GM18505 (cell line): ENCODE data around the gene HPS6.

Source experiments
- ATAC-seq: cut with Tn5 transposase; IDR thresholded peaks from one replicate; pipeline ENCODE4 v1.9.1; 2021; ENCODE audit not compliant: unreplicated experiment
- POLR2A ChIP-seq: IDR thresholded peaks from 4 replicates; pipeline ENCODE4 v1.6.1; 2011; ENCODE audit warnings: borderline replicate concordance; ENCODE audit not compliant: insufficient read depth, insufficient read length; ENCODE audit errors: extremely low read depth

Gene HPS6

GRCh38 chr10:102064503-102064867 lies 664 bp upstream of the HPS6 start:
- TF ChIP-seq POLR2A = no peak
- no peak for ATAC-seq

- TF ChIP-seq POLR2A = no peak
- peak; percentile 37 for ATAC-seq
These were observed 631 bp downstream of the HPS6 start for GRCh38 chr10:102065561-102066398.

DNA sequence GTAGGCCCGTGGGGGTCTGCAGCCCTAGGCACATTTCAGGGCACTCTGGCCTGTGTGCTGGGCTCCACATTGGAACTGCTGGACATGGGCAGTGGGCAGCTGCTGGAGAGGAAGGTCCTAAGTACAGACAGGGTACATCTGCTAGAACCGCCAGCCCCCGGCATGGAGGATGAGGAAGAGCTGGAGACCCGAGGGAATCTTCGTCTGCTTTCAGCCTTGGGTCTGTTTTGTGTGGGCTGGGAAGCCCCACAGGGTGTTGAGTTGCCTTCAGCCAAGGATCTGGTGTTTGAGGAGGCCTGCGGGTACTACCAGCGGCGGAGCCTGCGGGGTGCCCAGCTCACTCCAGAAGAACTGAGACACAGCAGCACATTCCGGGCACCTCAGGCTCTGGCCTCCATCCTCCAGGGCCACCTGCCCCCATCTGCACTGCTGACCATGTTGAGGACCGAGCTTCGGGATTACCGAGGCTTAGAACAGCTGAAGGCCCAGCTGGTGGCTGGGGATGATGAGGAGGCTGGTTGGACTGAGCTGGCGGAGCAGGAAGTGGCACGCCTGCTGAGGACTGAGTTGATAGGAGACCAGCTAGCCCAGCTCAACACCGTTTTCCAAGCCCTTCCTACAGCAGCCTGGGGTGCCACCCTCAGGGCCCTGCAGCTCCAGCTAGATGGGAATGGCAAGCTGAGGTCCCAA lies 1.4 kb downstream of the HPS6 start:
- no peak for TF ChIP-seq POLR2A
- no peak for ATAC-seq

GRCh38 chr10:102067091-102067916 lies 2.2 kb downstream of the HPS6 start:
- no peak for TF ChIP-seq POLR2A
- ATAC-seq = no peak

- no peak for TF ChIP-seq POLR2A
- ATAC-seq = no peak
These were observed 3.1 kb downstream of the HPS6 start for GRCh38 chr10:102068216-102068615.

DNA sequence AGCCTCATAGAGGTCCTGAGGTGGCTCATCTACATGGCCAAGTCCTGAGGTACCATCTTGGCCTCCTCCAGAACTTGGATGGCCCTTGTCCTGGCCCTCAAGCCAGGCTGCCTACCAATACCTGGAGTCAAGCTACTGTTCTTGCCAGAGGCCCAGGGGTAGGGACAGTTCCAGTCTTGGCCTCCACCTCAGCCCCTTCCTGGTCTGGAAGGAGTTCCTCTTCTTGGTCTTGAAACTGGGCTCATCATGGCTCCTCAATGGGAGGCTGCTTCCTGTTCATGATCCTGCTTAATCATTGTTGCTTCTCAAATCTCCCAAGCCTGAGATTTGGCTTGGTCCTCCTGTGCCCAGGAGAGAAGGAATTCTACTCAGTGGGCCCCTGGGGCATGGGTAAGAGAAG lies 3.9 kb downstream of the HPS6 start:
- TF ChIP-seq POLR2A = no peak
- no peak for ATAC-seq

DNA sequence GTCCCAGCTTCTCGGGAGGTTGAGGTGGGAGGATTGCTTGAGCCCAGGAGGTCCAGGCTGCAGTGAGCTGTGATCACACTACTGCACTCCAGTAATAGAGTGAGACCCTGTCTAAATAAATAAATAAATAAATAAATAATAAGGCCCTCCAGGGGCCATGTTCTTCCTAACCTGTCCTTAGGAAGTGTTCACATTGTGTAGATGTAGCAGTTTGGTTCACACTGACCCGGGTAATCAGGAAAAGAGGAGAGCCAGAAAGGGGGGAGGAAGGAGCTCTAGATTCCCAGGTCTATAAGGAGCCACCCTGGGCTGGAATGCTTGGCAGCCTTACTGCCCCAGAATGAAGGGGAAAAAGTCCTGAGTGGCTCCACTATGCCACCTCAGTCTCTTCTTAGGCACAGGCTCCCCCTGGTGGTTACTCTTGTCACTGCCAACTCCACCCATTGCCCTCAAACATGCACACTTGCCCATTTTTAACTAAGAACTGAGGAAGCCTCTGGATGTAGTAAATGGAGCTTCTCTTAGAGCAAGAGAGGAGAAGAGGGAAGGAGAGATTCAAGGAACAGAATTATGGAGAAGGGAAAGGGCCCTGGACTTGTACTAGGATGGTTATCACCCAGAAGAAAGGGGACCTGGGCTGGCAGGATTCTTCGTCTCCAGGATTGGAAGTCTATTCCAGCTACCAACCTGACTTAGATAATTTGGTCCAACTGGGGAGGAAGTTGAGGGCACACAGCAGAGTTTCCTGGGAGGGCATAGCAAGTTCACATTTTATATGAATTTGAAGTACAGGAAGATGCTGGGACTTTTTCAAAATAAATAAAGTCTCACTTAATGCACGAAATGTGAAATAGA lies 7.8 kb downstream of the HPS6 start:
- TF ChIP-seq POLR2A = no peak
- ATAC-seq = no peak

- no peak for ATAC-seq
- no peak for TF ChIP-seq POLR2A
These were observed 18.4 kb downstream of the HPS6 start for GRCh38 chr10:102083541-102083940.

DNA sequence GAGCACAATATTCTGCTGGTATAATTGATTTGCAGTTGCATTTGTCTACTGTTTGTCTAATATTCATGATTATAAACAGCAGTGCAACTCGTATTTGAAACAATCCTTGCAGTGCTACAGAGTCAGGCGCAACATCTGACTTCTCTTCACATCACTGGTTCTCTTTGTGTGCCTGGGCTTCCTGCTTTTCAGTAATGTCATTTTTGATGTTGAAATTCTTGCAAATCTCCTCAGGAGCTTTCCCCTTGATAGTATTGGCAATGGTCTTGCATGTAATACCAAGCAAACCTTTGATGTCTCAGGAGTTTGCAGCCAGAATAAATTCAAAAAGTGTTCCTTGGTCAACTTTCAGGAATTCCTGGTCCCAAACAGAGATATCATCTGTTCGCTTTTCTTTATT lies 20.2 kb downstream of the HPS6 start:
- no peak for TF ChIP-seq POLR2A
- no peak for ATAC-seq

GRCh38 chr10:102086196-102086595 lies 21.0 kb downstream of the HPS6 start:
- no peak for ATAC-seq
- TF ChIP-seq POLR2A = no peak

DNA sequence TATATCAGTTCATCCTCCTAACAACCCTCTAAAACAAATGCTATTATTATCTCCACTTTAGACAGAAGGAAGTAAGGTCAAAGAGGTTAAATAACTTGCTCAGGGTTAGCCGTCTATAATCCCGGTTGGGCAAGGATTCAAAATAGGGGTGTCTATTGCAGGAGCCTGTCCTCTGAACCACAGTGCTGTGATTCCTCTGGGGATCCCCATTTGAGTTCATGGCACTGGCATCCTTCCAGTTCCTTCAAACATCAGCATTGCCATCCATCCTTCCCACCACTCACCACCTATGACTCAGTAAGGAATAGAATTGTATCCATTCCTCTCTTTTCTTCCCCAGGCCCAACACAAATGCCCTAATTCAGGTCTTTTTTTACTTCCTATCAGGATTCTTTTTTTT lies 25.6 kb downstream of the HPS6 start:
- ATAC-seq = no peak
- no peak for TF ChIP-seq POLR2A

GRCh38 chr10:102096449-102096848 lies 31.3 kb downstream of the HPS6 start:
- TF ChIP-seq POLR2A = no peak
- no peak for ATAC-seq

DNA sequence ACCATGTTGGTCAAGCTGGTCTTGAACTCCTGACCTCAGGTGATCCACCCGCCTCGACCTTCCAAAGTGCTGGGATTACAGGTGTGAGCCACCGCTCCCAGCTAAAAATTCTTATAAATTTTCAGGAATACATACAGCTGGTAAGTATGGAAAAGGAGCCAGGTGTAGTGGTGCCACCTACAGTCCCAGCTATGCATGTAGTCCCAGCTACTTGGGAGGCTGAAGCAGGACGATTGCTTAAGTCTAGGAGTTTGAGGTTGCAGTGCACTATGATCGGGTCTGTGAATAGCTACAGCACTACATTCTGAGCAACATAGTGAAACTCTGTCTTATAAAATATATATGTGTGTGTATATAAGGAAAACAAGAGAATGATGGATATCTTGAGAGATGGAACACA lies 36.0 kb downstream of the HPS6 start:
- TF ChIP-seq POLR2A = no peak
- ATAC-seq = no peak
